HepG2 (cell line): ENCODE data around the gene JPT1. TPM values are rescaled to one million over a fixed set of nuclear protein-coding genes. Genes with fewer than 3 reads are reported as not detected.

Experiments used
- ATAC-seq: fragments of 200-7000 bp; cut with Tn5 transposase; 3 replicates; pipeline ENCODE4 v1.9.1; 2020; ENCODE audit warnings: mild to moderate bottlenecking, moderate library complexity
- BruUV-seq: library from RNA; stranded (reverse); fragments of 400-500 nt; replicated peaks from 2 replicates; lab custom pipeline; 2021; lab: Mats Ljungman, UMichigan
- CTCF ChIA-PET: fragments of 300-600 bp; formaldehyde crosslinking; extraction: SDS; loops from one replicate; lab custom pipeline; 2021; ENCODE audit warnings: low total read pairs, inconsistent platforms, low intra/inter-chr PET ratio; lab: Yijun Ruan, JAX
- POLR2A ChIA-PET: fragments of 350-600 bp; sonication (Branson Sonifier 250); formaldehyde crosslinking; loops from one replicate; lab custom pipeline; 2020; ENCODE audit warnings: antibody characterized with exemption, inconsistent platforms; lab: Yijun Ruan, JAX
- DNase-seq: peaks from one replicate; pipeline ENCODE4 v3.0.0-alpha.2; 2015; ENCODE audit warnings: low spot score
- FAIRE-seq: peaks from 3 replicates; lab custom pipeline; 2011; peaks lifted over from hg19 to GRCh38; lab: Jason Lieb, UNC
- H2AFZ ChIP-seq: one replicate; pipeline ENCODE4 v1.6.1; 2011; ENCODE audit warnings: low read length, inconsistent platforms
- H3K27ac ChIP-seq: fragments of 300-600 bp; 3 replicates; pipeline ENCODE4 v1.8.0; 2011; ENCODE audit warnings: mixed run types, mild to moderate bottlenecking, mixed read lengths, low read length, inconsistent platforms; ENCODE audit not compliant: insufficient read depth; ENCODE audit errors: extremely low read length
- H3K27me3 ChIP-seq, 2 experiments: fragments of 200-600 bp in 1 of 2; 2 replicates in 1 of 2; 3 replicates in 1 of 2; pipeline versions ENCODE4 v1.6.0 to v1.8.0; 2011; ENCODE audit warnings: low read length in 2 of 2, mild to moderate bottlenecking in 2 of 2, moderate library complexity in 2 of 2, inconsistent platforms in 1 of 2; ENCODE audit not compliant: insufficient read depth in 2 of 2, control insufficient read depth in 1 of 2
- H3K36me3 ChIP-seq, 2 experiments: fragments of 200-600 bp in 1 of 2; replicated peaks in 1 of 2; 2 replicates in 1 of 2; 3 replicates in 1 of 2; pipeline versions ENCODE4 v1.5.1 to v1.8.0; 2011; ENCODE audit warnings: low read length in 2 of 2, inconsistent platforms in 1 of 2; ENCODE audit not compliant: insufficient read depth in 2 of 2, control insufficient read depth in 1 of 2
- H3K4me1 ChIP-seq: 2 replicates; pipeline ENCODE4 v1.5.1; 2012; ENCODE audit warnings: low read length, inconsistent platforms; ENCODE audit not compliant: insufficient read depth
- H3K4me2 ChIP-seq: 2 replicates; pipeline ENCODE4 v1.6.0; 2011; ENCODE audit warnings: low read depth, low read length, inconsistent platforms
- H3K4me3 ChIP-seq, 3 experiments: fragments of 200-600 bp in 1 of 3; sonication (generic), shearing (Covaris generic) in 1 of 3; replicated peaks in 1 of 3; 2 replicates each; pipeline ENCODE4 v1.5.1; 2011 to 2016; ENCODE audit warnings: low read length in 3 of 3, inconsistent platforms in 2 of 3, low read depth in 2 of 3, mild to moderate bottlenecking in 2 of 3, control low read depth in 1 of 3, mixed read lengths in 1 of 3; ENCODE audit not compliant: insufficient read depth in 1 of 3
- H3K79me2 ChIP-seq: one replicate; pipeline ENCODE4 v1.6.1; 2011; ENCODE audit warnings: low read length, inconsistent platforms; ENCODE audit not compliant: insufficient read depth
- H3K9ac ChIP-seq: 2 replicates; pipeline ENCODE4 v1.6.0; 2011; ENCODE audit warnings: mild to moderate bottlenecking, low read depth, low read length, inconsistent platforms; ENCODE audit not compliant: insufficient read depth
- H3K9me3 ChIP-seq: 2 replicates; pipeline ENCODE4 v1.5.1; 2012; ENCODE audit warnings: mild to moderate bottlenecking, low read length
- H4K20me1 ChIP-seq: 2 replicates; pipeline ENCODE4 v1.6.0; 2011; ENCODE audit warnings: inconsistent platforms, mild to moderate bottlenecking, low read length, moderate library complexity; ENCODE audit not compliant: insufficient read depth
- ARID2 ChIP-seq: sonication (generic); formaldehyde crosslinking; IDR thresholded peaks from 2 replicates; pipeline ENCODE4 v1.8.1; 2022; ENCODE audit warnings: mild to moderate bottlenecking, missing genetic modification reagents, borderline replicate concordance
- CCDC6 ChIP-seq: sonication (generic); formaldehyde crosslinking; IDR thresholded peaks from 2 replicates; pipeline ENCODE4 v1.8.1; 2022; ENCODE audit warnings: mild to moderate bottlenecking, missing genetic modification reagents, moderate library complexity
- CHCHD3 ChIP-seq: sonication (generic); formaldehyde crosslinking; IDR thresholded peaks from 2 replicates; pipeline ENCODE4 v1.8.0; 2022; ENCODE audit warnings: mild to moderate bottlenecking, missing genetic modification reagents, moderate library complexity
- NR2F2 ChIP-seq: IDR thresholded peaks from 2 replicates; pipeline ENCODE4 v1.6.1; 2012; ENCODE audit warnings: low read depth, inconsistent platforms, borderline replicate concordance
- ZFP36L1 ChIP-seq: sonication (generic); formaldehyde crosslinking; IDR thresholded peaks from 2 replicates; pipeline ENCODE4 v1.8.0; 2022; ENCODE audit warnings: mild to moderate bottlenecking, missing genetic modification reagents, moderate library complexity
- ZNF124 ChIP-seq: sonication (generic); formaldehyde crosslinking; IDR thresholded peaks from 2 replicates; pipeline ENCODE4 v1.4.0; 2020; ENCODE audit warnings: missing genetic modification reagents
- ZNF570 ChIP-seq: sonication (generic); formaldehyde crosslinking; IDR thresholded peaks from 2 replicates; pipeline ENCODE4 v1.4.0; 2020; ENCODE audit warnings: mild to moderate bottlenecking, missing genetic modification reagents, borderline replicate concordance
- ZNF607 ChIP-seq: sonication (generic); formaldehyde crosslinking; IDR thresholded peaks from 2 replicates; pipeline ENCODE4 v1.5.1; 2020; ENCODE audit warnings: missing genetic modification reagents, mild to moderate bottlenecking, borderline replicate concordance
- WGBS: methylation state at CpG from one replicate; pipeline ENCODE4 v1.1.6; 2017; ENCODE audit warnings: low lambda C conversion rate; 5-methylcytosine and 5-hydroxymethylcytosine counted together
- in situ Hi-C: cut with HindIII; loops from 2 replicates; pipeline ENCODE4 v1.10.0; 2017; ENCODE audit warnings: low pct_unique_long_range_greater_than_20kb; ENCODE audit not compliant: extremely low pct_ligation_motif_present
- intact Hi-C: fragments of 100-400 bp; cut with micrococcal nuclease; formaldehyde crosslinking; loops from one replicate; pipeline ENCODE4 v1.10.0; 2022; ENCODE audit not compliant: unreplicated experiment
- polyA plus RNA-seq, 8 experiments: library from polyadenylated mRNA; depleted of rRNA in 3 of 8; stranded (reverse) in 7 of 8; unstranded in 1 of 8; fragments of >200 nt; fragmentation: Illumina TruSeq in 4 of 8; extraction: Trizol in 4 of 8; gene quantifications; 2 replicates each; pipeline versions ENCODE4 v1.2.1 to v1.2.3, GENCODE V29; 2011 to 2016; ENCODE audit warnings: low read depth in 4 of 8, missing spikeins in 1 of 8, mixed read lengths in 1 of 8; ENCODE audit not compliant: insufficient read depth in 1 of 8
- total RNA-seq, 5 experiments: library from RNA; depleted of rRNA; stranded (reverse); fragments of >200 nt; fragmentation: Illumina TruSeq; extraction: Trizol; gene quantifications; 2 replicates each; pipeline ENCODE4 v1.2.3, GENCODE V29; 2016; ENCODE audit warnings: low read depth in 1 of 5
- TF ChIP-seq, protein P1 (sequence below): sonication (generic); formaldehyde crosslinking; IDR thresholded peaks from 2 replicates; pipeline ENCODE4 v1.4.0; 2020; ENCODE audit warnings: mild to moderate bottlenecking, missing genetic modification reagents, borderline replicate concordance
- TF ChIP-seq, protein P2 (sequence below): sonication (generic); formaldehyde crosslinking; IDR thresholded peaks from 2 replicates; pipeline ENCODE4 v1.4.0; 2020; ENCODE audit warnings: missing genetic modification reagents

JPT1 gene
- total and polyA plus RNA-seq, 2 of the 13 experiments (the other 11 are each of a cell fraction or from before 2014, with no cell fraction given) = 43.3 to 256 TPM

DNA sequence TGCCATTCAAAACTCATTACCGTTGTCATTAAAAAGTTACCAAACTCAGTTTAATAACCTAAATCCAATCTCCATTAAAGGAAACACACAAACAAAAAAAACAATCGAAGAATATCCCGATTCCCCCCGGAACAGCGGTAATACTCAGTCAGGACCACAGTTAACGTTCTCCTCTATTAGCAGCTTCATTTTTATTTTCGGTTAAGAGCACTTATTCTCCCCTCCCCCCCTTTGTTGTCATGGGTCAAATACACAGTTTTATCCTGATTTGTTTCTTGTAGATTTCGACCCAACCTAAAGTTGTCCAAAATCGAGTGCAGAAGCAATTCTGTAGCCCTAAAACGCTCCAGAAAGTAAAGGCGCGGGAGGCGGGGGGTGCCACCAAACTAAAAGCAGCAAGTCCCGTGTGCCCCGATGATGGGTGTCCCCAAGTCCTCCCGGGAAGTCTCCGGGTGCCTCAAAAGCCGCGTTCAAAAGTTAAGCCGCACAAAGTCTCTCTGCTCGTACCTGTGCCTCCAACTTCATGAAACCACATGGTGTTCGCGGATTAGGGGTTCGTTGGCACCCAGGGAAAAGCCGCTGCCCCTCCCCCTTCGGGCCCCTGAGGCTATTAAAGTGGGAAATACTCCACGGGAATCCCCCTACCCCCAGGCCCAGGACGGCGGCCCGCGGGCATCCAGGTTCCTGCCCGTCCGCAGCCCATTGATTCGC is 27.5 kb upstream of the JPT1 start:
- peak overlapping the region; percentile 94 for H3K4me2 ChIP-seq
- intact Hi-C loops (no loop called here), in situ Hi-C loops (no loop called here)
- peaks cover 15% of the 10 kb centered on the region for H4K20me1 ChIP-seq
- DNase-seq (no peak), FAIRE-seq (no peak), ATAC-seq (peak; percentile 6; the same call in 1 of the 3 replicates)
- H2AFZ ChIP-seq = no peak overlapping the region
- H3K36me3 ChIP-seq = peaks cover 11 to 28% of the 10 kb centered on the region in 2 experiments
- WGBS = under 1% methylated on average over 27 of the region's 34 CpGs
- peak overlapping the region; percentile 95 for H3K9ac ChIP-seq
- peak overlapping the region; percentile 92 to 98 (median 96) for H3K4me3 ChIP-seq
- H3K27me3 ChIP-seq = no peaks in the 10 kb centered on the region; a peak in 1 of 5 replicates
- TSS peak; percentile 59 for BruUV-seq
- ChIA-PET POLR2A (interaction anchor here (0.7 to 1.9 kb wide), 3 partner anchors 10 to 51 kb away, joined by 3 to 5 read pairs (median 3); partner anchors contain the start of gene NT5C), CTCF (no interaction called here)
- H3K27ac ChIP-seq = peak overlapping the region; percentile 96
- H3K4me1 ChIP-seq = peaks cover 40% of the 10 kb centered on the region
- no peaks in the 10 kb centered on the region for H3K9me3 ChIP-seq
- peaks cover 53% of the 10 kb centered on the region for H3K79me2 ChIP-seq
- TF ChIP-seq ZFP36L1 (CRISPR knock-in tag) = 0 out of 2 replicates have a peak, but pooled peaks have one; percentile 8
- TF ChIP-seq, protein P1, sequence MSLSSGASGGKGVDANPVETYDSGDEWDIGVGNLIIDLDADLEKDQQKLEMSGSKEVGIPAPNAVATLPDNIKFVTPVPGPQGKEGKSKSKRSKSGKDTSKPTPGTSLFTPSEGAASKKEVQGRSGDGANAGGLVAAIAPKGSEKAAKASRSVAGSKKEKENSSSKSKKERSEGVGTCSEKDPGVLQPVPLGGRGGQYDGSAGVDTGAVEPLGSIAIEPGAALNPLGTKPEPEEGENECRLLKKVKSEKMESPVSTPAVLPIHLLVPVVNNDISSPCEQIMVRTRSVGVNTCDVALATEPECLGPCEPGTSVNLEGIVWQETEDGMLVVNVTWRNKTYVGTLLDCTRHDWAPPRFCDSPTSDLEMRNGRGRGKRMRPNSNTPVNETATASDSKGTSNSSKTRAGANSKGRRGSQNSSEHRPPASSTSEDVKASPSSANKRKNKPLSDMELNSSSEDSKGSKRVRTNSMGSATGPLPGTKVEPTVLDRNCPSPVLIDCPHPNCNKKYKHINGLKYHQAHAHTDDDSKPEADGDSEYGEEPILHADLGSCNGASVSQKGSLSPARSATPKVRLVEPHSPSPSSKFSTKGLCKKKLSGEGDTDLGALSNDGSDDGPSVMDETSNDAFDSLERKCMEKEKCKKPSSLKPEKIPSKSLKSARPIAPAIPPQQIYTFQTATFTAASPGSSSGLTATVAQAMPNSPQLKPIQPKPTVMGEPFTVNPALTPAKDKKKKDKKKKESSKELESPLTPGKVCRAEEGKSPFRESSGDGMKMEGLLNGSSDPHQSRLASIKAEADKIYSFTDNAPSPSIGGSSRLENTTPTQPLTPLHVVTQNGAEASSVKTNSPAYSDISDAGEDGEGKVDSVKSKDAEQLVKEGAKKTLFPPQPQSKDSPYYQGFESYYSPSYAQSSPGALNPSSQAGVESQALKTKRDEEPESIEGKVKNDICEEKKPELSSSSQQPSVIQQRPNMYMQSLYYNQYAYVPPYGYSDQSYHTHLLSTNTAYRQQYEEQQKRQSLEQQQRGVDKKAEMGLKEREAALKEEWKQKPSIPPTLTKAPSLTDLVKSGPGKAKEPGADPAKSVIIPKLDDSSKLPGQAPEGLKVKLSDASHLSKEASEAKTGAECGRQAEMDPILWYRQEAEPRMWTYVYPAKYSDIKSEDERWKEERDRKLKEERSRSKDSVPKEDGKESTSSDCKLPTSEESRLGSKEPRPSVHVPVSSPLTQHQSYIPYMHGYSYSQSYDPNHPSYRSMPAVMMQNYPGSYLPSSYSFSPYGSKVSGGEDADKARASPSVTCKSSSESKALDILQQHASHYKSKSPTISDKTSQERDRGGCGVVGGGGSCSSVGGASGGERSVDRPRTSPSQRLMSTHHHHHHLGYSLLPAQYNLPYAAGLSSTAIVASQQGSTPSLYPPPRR (CRISPR knock-in tag) = 0 out of 2 replicates have a peak, but pooled peaks have one; percentile 41
- TF ChIP-seq CHCHD3 (CRISPR knock-in tag) = 0 out of 2 replicates have a peak, but pooled peaks have one; percentile 53
- 0 out of 2 replicates have a peak, but pooled peaks have one; percentile 69 for TF ChIP-seq ARID2
- TF ChIP-seq, protein P2, sequence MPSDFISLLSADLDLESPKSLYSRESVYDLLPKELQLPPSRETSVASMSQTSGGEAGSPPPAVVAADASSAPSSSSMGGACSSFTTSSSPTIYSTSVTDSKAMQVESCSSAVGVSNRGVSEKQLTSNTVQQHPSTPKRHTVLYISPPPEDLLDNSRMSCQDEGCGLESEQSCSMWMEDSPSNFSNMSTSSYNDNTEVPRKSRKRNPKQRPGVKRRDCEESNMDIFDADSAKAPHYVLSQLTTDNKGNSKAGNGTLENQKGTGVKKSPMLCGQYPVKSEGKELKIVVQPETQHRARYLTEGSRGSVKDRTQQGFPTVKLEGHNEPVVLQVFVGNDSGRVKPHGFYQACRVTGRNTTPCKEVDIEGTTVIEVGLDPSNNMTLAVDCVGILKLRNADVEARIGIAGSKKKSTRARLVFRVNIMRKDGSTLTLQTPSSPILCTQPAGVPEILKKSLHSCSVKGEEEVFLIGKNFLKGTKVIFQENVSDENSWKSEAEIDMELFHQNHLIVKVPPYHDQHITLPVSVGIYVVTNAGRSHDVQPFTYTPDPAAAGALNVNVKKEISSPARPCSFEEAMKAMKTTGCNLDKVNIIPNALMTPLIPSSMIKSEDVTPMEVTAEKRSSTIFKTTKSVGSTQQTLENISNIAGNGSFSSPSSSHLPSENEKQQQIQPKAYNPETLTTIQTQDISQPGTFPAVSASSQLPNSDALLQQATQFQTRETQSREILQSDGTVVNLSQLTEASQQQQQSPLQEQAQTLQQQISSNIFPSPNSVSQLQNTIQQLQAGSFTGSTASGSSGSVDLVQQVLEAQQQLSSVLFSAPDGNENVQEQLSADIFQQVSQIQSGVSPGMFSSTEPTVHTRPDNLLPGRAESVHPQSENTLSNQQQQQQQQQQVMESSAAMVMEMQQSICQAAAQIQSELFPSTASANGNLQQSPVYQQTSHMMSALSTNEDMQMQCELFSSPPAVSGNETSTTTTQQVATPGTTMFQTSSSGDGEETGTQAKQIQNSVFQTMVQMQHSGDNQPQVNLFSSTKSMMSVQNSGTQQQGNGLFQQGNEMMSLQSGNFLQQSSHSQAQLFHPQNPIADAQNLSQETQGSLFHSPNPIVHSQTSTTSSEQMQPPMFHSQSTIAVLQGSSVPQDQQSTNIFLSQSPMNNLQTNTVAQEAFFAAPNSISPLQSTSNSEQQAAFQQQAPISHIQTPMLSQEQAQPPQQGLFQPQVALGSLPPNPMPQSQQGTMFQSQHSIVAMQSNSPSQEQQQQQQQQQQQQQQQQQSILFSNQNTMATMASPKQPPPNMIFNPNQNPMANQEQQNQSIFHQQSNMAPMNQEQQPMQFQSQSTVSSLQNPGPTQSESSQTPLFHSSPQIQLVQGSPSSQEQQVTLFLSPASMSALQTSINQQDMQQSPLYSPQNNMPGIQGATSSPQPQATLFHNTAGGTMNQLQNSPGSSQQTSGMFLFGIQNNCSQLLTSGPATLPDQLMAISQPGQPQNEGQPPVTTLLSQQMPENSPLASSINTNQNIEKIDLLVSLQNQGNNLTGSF (CRISPR knock-in tag) = no peak
- TF ChIP-seq ZNF607 (CRISPR knock-in tag) = peak; percentile 50; the same call in 1 of the 2 replicates
- no peak for TF ChIP-seq ZNF124
- TF ChIP-seq CCDC6 (CRISPR knock-in tag) = 0 out of 2 replicates have a peak, but pooled peaks have one; percentile 29
- 0 out of 2 replicates have a peak, but pooled peaks have one; percentile 34 for TF ChIP-seq NR2F2
- 0 out of 2 replicates have a peak, but pooled peaks have one; percentile 55 for TF ChIP-seq ZNF570 (CRISPR knock-in tag)
